Loucy (cell line): ENCODE results near the gene LTBP4.

Experiments
- H2AFZ ChIP-seq: fragments of 200-600 bp; sonication (generic); 2 replicates; pipeline ENCODE4 v1.6.0; 2016; ENCODE audit warnings: antibody characterized with exemption, mild to moderate bottlenecking, low read length, moderate library complexity
- H3F3A ChIP-seq: fragments of 200-600 bp; 2 replicates; pipeline ENCODE4 v1.6.0; 2016; ENCODE audit warnings: antibody characterized with exemption, low read depth, mild to moderate bottlenecking
- H3K27me3 ChIP-seq: fragments of 200-600 bp; sonication (generic); 2 replicates; pipeline ENCODE4 v1.6.1; 2014; ENCODE audit warnings: low read length, mild to moderate bottlenecking; ENCODE audit not compliant: insufficient read depth, poor library complexity, severe bottlenecking
- H3K36me3 ChIP-seq: fragments of 200-600 bp; sonication (generic); 2 replicates; pipeline ENCODE4 v1.6.1; 2016; ENCODE audit warnings: low read length; ENCODE audit not compliant: insufficient read depth
- H3K4me1 ChIP-seq: fragments of 200-600 bp; sonication (generic); 2 replicates; pipeline ENCODE4 v1.5.1; 2014; ENCODE audit warnings: low read length, mild to moderate bottlenecking; ENCODE audit not compliant: insufficient read depth, poor library complexity, severe bottlenecking
- H3K4me2 ChIP-seq: fragments of 200-600 bp; sonication (generic); 2 replicates; pipeline ENCODE4 v1.6.0; 2014; ENCODE audit warnings: antibody characterized with exemption, low read length, low read depth, mild to moderate bottlenecking; ENCODE audit not compliant: poor library complexity, severe bottlenecking
- H3K4me3 ChIP-seq: fragments of 200-600 bp; sonication (generic); 2 replicates; pipeline ENCODE4 v1.5.1; 2014; ENCODE audit warnings: low read length, mild to moderate bottlenecking, mixed read lengths; ENCODE audit not compliant: poor library complexity, severe bottlenecking
- H3K79me2 ChIP-seq: fragments of 200-600 bp; sonication (generic); 2 replicates; pipeline ENCODE4 v1.6.1; 2014; ENCODE audit warnings: low read length; ENCODE audit not compliant: insufficient read depth
- H3K9ac ChIP-seq: fragments of 200-600 bp; sonication (generic); 2 replicates; pipeline ENCODE4 v1.6.0; 2014; ENCODE audit warnings: mild to moderate bottlenecking, low read depth, low read length, moderate library complexity; ENCODE audit not compliant: poor library complexity, severe bottlenecking
- H3K9me2 ChIP-seq: fragments of 200-600 bp; sonication (generic); replicated peaks from 2 replicates; pipeline ENCODE4 v1.6.1; 2016; ENCODE audit warnings: low read depth, low read length, mixed read lengths
- H3K9me3 ChIP-seq: fragments of 200-600 bp; sonication (generic); 2 replicates; pipeline ENCODE4 v1.6.1; 2014; ENCODE audit warnings: mild to moderate bottlenecking, antibody characterized with exemption, low read length, low read depth; ENCODE audit not compliant: insufficient read depth
- H4K20me1 ChIP-seq: fragments of 200-600 bp; sonication (generic); 2 replicates; pipeline ENCODE4 v1.6.0; 2014; ENCODE audit warnings: antibody characterized with exemption, low read length, mild to moderate bottlenecking; ENCODE audit not compliant: insufficient read depth, poor library complexity, severe bottlenecking
- EZH2phosphoT487 ChIP-seq: fragments of 200-600 bp; IDR thresholded peaks from 2 replicates; pipeline ENCODE4 v1.6.1; 2018; ENCODE audit warnings: antibody characterized with exemption, mild to moderate bottlenecking, moderate library complexity, borderline replicate concordance
- TF ChIP-seq, protein P1 (sequence below): fragments of 200-600 bp; sonication (generic); conservative IDR thresholded peaks from 2 replicates; pipeline ENCODE4 v1.5.1; 2014; ENCODE audit warnings: mild to moderate bottlenecking, antibody characterized with exemption, low read length

The LTBP4 gene

DNA sequence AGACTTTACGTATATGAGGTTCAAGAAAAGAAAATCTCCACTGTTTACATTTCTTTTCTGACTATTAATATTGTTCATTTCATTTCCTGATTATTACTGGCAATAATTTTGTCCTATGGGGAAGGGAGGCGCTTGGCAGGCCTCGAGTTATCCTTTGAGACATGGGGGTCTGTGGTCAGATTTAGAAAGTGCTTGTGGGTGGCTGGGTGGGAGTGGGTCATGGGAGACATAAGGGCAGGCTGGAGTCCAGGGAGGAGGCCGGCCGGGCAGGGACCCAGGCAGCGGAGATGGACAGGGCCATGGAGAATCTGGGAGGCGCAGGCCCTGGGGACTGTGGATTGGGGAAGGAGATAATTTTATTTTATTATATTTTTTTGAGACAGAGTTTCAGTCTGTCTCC, 40.1 kb downstream of the LTBP4 start:
- no peaks in the 10 kb centered on the region for H3F3A ChIP-seq
- no peaks in the 10 kb centered on the region for H3K36me3 ChIP-seq
- no peak for TF ChIP-seq EZH2phosphoT487
- TF ChIP-seq, protein P1, sequence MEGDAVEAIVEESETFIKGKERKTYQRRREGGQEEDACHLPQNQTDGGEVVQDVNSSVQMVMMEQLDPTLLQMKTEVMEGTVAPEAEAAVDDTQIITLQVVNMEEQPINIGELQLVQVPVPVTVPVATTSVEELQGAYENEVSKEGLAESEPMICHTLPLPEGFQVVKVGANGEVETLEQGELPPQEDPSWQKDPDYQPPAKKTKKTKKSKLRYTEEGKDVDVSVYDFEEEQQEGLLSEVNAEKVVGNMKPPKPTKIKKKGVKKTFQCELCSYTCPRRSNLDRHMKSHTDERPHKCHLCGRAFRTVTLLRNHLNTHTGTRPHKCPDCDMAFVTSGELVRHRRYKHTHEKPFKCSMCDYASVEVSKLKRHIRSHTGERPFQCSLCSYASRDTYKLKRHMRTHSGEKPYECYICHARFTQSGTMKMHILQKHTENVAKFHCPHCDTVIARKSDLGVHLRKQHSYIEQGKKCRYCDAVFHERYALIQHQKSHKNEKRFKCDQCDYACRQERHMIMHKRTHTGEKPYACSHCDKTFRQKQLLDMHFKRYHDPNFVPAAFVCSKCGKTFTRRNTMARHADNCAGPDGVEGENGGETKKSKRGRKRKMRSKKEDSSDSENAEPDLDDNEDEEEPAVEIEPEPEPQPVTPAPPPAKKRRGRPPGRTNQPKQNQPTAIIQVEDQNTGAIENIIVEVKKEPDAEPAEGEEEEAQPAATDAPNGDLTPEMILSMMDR = no peak
- no peak overlapping the region for H3K9ac ChIP-seq
- no peaks in the 10 kb centered on the region for H3K79me2 ChIP-seq
- H3K4me1 ChIP-seq = peaks cover 8% of the 10 kb centered on the region
- no peaks in the 10 kb centered on the region for H3K9me3 ChIP-seq
- no peaks in the 10 kb centered on the region for H3K27me3 ChIP-seq
- no peak overlapping the region for H3K4me3 ChIP-seq
- no peaks in the 10 kb centered on the region for H3K9me2 ChIP-seq
- no peak overlapping the region for H3K4me2 ChIP-seq
- peak overlapping the region; percentile 70 for H2AFZ ChIP-seq
- H4K20me1 ChIP-seq = no peaks in the 10 kb centered on the region

GRCh38 chr19:40642051-40642706, 41.0 kb downstream of the LTBP4 start:
- Histone ChIP-seq H4K20me1 (no peaks in the 10 kb centered on the region), H3K36me3 (no peaks in the 10 kb centered on the region), H3K4me1 (peaks cover 8% of the 10 kb centered on the region), H3K9me2 (no peaks in the 10 kb centered on the region), H2AFZ (no peak overlapping the region), H3K9ac (no peak overlapping the region), H3K4me2 (no peak overlapping the region), H3K4me3 (no peak overlapping the region), H3K9me3 (no peaks in the 10 kb centered on the region), H3K79me2 (no peaks in the 10 kb centered on the region), H3K27me3 (no peaks in the 10 kb centered on the region), H3F3A (no peaks in the 10 kb centered on the region)
- TF ChIP-seq, protein P1 = no peak
- no peak for TF ChIP-seq EZH2phosphoT487

DNA sequence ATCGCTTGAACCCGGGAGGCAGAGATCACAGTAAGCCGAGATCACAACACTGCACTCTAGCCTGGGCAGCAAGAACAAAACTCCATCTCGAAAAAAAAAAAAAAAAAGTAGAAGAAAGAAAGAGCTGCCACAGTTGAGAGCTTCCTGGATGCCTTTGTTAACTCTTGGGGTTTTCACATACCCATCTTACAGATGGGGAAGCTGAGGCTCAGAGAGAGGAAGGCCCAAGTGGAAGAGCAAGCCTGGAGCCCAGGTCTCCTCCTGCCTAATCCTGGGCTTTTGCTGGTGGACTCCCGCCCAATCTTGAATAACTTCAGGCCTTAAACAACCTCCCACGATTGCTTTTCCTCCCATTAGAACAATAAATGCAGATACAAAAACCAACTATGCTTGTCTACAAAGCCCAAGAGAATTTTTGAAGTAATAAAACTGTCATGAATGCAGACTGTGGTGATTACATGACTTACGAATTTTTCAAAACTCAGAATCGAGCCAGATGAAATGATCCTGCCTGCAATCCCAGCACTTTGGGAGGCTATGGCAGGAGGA, 41.7 kb downstream of the LTBP4 start:
- Histone ChIP-seq H3K36me3 (no peaks in the 10 kb centered on the region), H3K9ac (no peak overlapping the region), H3K9me2 (no peaks in the 10 kb centered on the region), H3K4me2 (no peak overlapping the region), H4K20me1 (no peaks in the 10 kb centered on the region), H3K4me3 (no peak overlapping the region), H2AFZ (no peak overlapping the region), H3K9me3 (no peaks in the 10 kb centered on the region), H3F3A (no peaks in the 10 kb centered on the region), H3K79me2 (no peaks in the 10 kb centered on the region), H3K27me3 (no peaks in the 10 kb centered on the region), H3K4me1 (peaks cover 8% of the 10 kb centered on the region)
- TF ChIP-seq, protein P1 = no peak
- TF ChIP-seq EZH2phosphoT487 = no peak
